ENCODE data around the gene EDNRA. TPM values are rescaled to one million over a fixed set of nuclear protein-coding genes. Genes with fewer than 3 reads are reported as not detected.

The EDNRA gene
- total and polyA plus RNA-seq, 2 donors (not counting 3 experiments of a cell fraction or from before 2014, with no cell fraction given): 0.01 TPM; not detected in 1

GRCh38 chr4:147543034-147543433 lies 62.1 kb downstream of the EDNRA start:
- Histone ChIP-seq H3K27me3 (ENCODE audit: control insufficient read depth in 2 of 2, insufficient read depth in 2 of 2, low read length in 2 of 2) (peaks cover 0 to 11% of the 10 kb centered on the region in 2 experiments), H3K4me3 (replicated peaks in 1 of 3; ENCODE audit: insufficient read depth in 1 of 3, low read depth in 1 of 3, low read length in 3 of 3) (no peak overlapping the region), H3K4me2 (ENCODE audit: insufficient read depth, low read length) (no peak overlapping the region), H3K9ac (replicated peaks; ENCODE audit: extremely low read depth, insufficient read depth, low read length) (no peak overlapping the region), H3K36me3 (ENCODE audit: control insufficient read depth in 2 of 2, extremely low read depth in 1 of 2, insufficient read depth in 2 of 2, low read length in 2 of 2) (no peaks in the 10 kb centered on the region), H3K4me1 (ENCODE audit: control insufficient read depth, extremely low read depth, insufficient read depth, low read length) (peaks cover 3% of the 10 kb centered on the region), H2AFZ (ENCODE audit: low read depth, low read length) (no peak overlapping the region), H3K27ac (ENCODE audit: insufficient read depth, low read depth, low read length) (no peak overlapping the region), H4K20me1 (replicated peaks; ENCODE audit: control insufficient read depth, extremely low read depth, insufficient read depth, low read length) (no peaks in the 10 kb centered on the region), H3K9me1 (replicated peaks; ENCODE audit: control insufficient read depth, extremely low read depth, insufficient read depth, low read length) (no peaks in the 10 kb centered on the region), H3K9me3 (replicated peaks; ENCODE audit: control insufficient read depth, insufficient read depth, low read length) (no peaks in the 10 kb centered on the region), H3K79me2 (ENCODE audit: control insufficient read depth, insufficient read depth, low read length) (no peaks in the 10 kb centered on the region)
- dilution Hi-C loops (cut with MboI; ENCODE audit: extremely low pct_ligation_motif_present, low sequenced_read_pairs): no loop called here
- BruUV-seq (replicated peaks): no TSS peak
- TF ChIP-seq FOS (IDR thresholded peaks at IDR 0.05; ENCODE audit: borderline replicate concordance, insufficient read depth, low read length) (no peak), CTCF (IDR thresholded peaks at IDR 0.05; ENCODE audit: extremely low read depth in 1 of 2, insufficient read depth in 1 of 2, low read depth in 1 of 2, low read length in 2 of 2) (no peak), JUN (IDR thresholded peaks at IDR 0.05; ENCODE audit: borderline replicate concordance, insufficient read depth, insufficient read length, low read depth) (no peak), POLR2A (IDR thresholded peaks at IDR 0.05; ENCODE audit: low read depth, low read length) (no peak), MYC (IDR thresholded peaks at IDR 0.05; ENCODE audit: low read depth, low read length) (no peak), MAX (IDR thresholded peaks at IDR 0.05; ENCODE audit: insufficient read depth, insufficient read length) (no peak), GATA2 (IDR thresholded peaks at IDR 0.05; ENCODE audit: insufficient read depth, insufficient read length, low read depth, low read length) (no peak), POLR2AphosphoS5 (IDR thresholded peaks at IDR 0.05; ENCODE audit: insufficient read depth, low read depth, low read length) (no peak), EZH2 (IDR thresholded peaks at IDR 0.05; ENCODE audit: borderline replicate concordance, low read depth, low read length, severe bottlenecking) (no peak)
- FAIRE-seq (no peak), DNase-seq (ENCODE audit: low read depth, low spot score) (no peak)
- ChIA-PET CTCF (interaction anchor here (1.3 kb wide), 1 partner anchor 47 kb away, joined by 3 read pairs; no protein-coding TSS in a partner anchor), POLR2A (no interaction called here)
- intact Hi-C loops (cut with micrococcal nuclease): no loop called here
